GM21723 (cell line): ENCODE results near the gene LSM14A.
"Not testable (repeated sequence)": the region's sequence is repeated elsewhere in the genome, so short reads cannot be mapped to it uniquely, and the experiment has no call there.

Experiments used
- ATAC-seq: cut with Tn5 transposase; IDR thresholded peaks from one replicate; pipeline ENCODE4 v1.9.1; 2021; ENCODE audit warnings: mild to moderate bottlenecking, moderate library complexity; ENCODE audit not compliant: unreplicated experiment

The LSM14A gene

GRCh38 chr19:34155686-34156085 lies 16.6 kb upstream of the LSM14A start:
- ATAC-seq = no peak

GRCh38 chr19:34158966-34159365 lies 13.3 kb upstream of the LSM14A start:
- not testable (repeated sequence) for ATAC-seq

- not testable (repeated sequence) for ATAC-seq
Measured at GRCh38 chr19:34159541-34159940, 12.8 kb upstream of the LSM14A start.

GRCh38 chr19:34161902-34162301 lies 10.4 kb upstream of the LSM14A start:
- ATAC-seq = not testable (repeated sequence)

GRCh38 chr19:34165295-34165738 lies 7.0 kb upstream of the LSM14A start:
- no peak for ATAC-seq

- ATAC-seq = not testable (repeated sequence)
Measured at GRCh38 chr19:34169475-34170199, 2.7 kb upstream of the LSM14A start.

- no peak for ATAC-seq
Measured at GRCh38 chr19:34171539-34171876, 796 bp upstream of the LSM14A start.

GRCh38 chr19:34172661-34173192 lies 423 bp downstream of the LSM14A start:
- peak; percentile 32 for ATAC-seq

GRCh38 chr19:34173193-34173956 lies 1.1 kb downstream of the LSM14A start:
- ATAC-seq = no peak

- not testable (repeated sequence) for ATAC-seq
Measured at GRCh38 chr19:34175173-34175572, 2.9 kb downstream of the LSM14A start.

- ATAC-seq = no peak
Measured at GRCh38 chr19:34176581-34176980, 4.3 kb downstream of the LSM14A start.

- ATAC-seq = no peak
Measured at GRCh38 chr19:34178274-34178610, 5.9 kb downstream of the LSM14A start.

GRCh38 chr19:34179066-34179465 lies 6.8 kb downstream of the LSM14A start:
- ATAC-seq = no peak

- no peak for ATAC-seq
Measured at GRCh38 chr19:34180273-34180672, 8.0 kb downstream of the LSM14A start.

GRCh38 chr19:34180709-34181108 lies 8.4 kb downstream of the LSM14A start:
- ATAC-seq = no peak

GRCh38 chr19:34181111-34181864 lies 9.0 kb downstream of the LSM14A start:
- no peak for ATAC-seq

- no peak for ATAC-seq
Measured at GRCh38 chr19:34182125-34182524, 9.8 kb downstream of the LSM14A start.

- ATAC-seq = no peak
Measured at GRCh38 chr19:34184880-34185491, 12.7 kb downstream of the LSM14A start.

- no peak for ATAC-seq
Measured at GRCh38 chr19:34186205-34186604, 13.9 kb downstream of the LSM14A start.

GRCh38 chr19:34187011-34187410 lies 14.7 kb downstream of the LSM14A start:
- ATAC-seq = no peak

- ATAC-seq = no peak
Measured at GRCh38 chr19:34188408-34188807, 16.1 kb downstream of the LSM14A start.
